SH-SY5Y (cell line): ENCODE data around the gene PPP1R12C.

ENCODE experiments used
- GATA2 ChIP-seq: IDR thresholded peaks from 2 replicates; pipeline ENCODE4 v1.6.1; 2011; ENCODE audit warnings: mild to moderate bottlenecking, low read depth, low read length
- GATA3 ChIP-seq: IDR thresholded peaks from 2 replicates; pipeline ENCODE4 v1.6.1; 2011; ENCODE audit warnings: low read depth, mild to moderate bottlenecking, low read length, moderate library complexity

Gene PPP1R12C

DNA sequence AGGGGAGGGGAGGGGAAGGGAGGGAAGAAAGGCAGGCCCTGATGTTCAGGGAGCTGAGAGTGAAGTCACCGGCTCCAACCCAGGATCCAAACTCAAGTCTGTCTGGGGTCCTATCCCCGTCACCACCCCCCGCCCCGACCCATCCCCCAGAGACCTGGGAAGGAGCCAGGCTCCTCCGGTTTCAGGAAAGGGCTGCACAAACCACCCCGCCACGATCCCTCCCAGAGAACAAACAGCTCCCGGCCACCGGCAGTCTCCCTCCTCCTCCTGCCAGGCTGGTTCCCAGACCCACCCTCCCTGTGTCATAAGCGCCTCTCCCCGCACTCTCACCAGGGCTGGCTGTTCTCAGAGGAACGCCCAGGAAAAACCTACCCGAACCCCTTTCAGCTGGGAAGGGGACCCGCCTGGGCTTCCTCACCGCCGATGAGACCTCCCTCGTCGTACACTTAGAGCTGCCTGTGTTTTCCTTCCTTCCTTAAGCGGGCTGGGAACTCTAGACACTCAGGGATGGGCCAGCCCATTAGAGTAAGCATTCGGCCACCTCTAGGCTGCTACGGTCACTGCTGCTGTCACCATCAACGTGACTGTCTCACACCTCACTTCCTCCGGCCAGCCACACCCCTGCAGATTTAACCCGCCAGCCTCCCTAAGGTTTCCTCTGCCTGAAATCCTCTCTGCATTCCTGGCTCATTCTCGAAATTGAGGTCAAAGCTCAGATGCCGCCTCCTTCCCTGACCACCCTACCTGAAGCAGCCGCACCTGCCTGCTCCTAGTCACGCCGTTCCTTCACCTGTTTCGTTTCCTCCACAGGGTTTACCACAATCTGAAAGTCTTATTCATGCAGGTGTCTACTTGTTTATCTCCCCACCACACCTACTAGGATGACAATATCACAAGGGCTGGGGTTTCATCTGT, 48.2 kb downstream of the PPP1R12C start:
- no peak for TF ChIP-seq GATA2
- TF ChIP-seq GATA3 = no peak

GRCh38 chr19:55067869-55068268, 49.6 kb downstream of the PPP1R12C start:
- TF ChIP-seq GATA3 (no peak), GATA2 (no peak)

- TF ChIP-seq GATA2 = no peak
- no peak for TF ChIP-seq GATA3
Measured at GRCh38 chr19:55066107-55066709, 51.2 kb downstream of the PPP1R12C start.

GRCh38 chr19:55063492-55063843, 54.0 kb downstream of the PPP1R12C start:
- TF ChIP-seq GATA2 = no peak
- TF ChIP-seq GATA3 = no peak

- TF ChIP-seq GATA2 (no peak), GATA3 (no peak)
Measured at GRCh38 chr19:55062735-55063491, 54.5 kb downstream of the PPP1R12C start, which contains the start of gene RDH13. Gene RDH13 (minus strand): TSS chr19:55063148. CDS start chr19:55063032, 116 bp downstream.

GRCh38 chr19:55058781-55059610, 58.4 kb downstream of the PPP1R12C start:
- TF ChIP-seq GATA2 (no peak), GATA3 (no peak)

DNA sequence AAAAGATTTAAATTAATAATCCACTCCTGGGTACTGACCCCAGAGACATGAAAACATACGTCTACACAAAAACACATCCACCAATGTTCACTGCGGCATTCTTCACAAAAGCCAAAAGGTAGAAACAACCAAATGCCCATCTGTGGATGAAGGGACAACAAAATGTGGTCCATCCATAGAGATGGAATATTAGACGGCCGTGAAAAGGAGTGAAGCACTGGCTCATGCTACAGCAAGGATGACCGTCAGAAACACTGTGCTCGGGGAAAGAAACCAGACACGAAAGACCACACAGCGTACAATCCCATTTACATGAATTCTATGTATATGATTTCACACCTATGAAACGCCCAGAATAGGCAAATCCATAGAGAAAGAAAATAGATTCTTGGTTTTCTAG, 60.6 kb downstream of the PPP1R12C start:
- TF ChIP-seq GATA2 (no peak), GATA3 (no peak)

- TF ChIP-seq GATA2 = no peak
- no peak for TF ChIP-seq GATA3
Measured at GRCh38 chr19:55053735-55054134, 63.7 kb downstream of the PPP1R12C start.

GRCh38 chr19:55050749-55051532, 66.5 kb downstream of the PPP1R12C start:
- TF ChIP-seq GATA3 (no peak), GATA2 (no peak)

GRCh38 chr19:55048446-55048845, 69.0 kb downstream of the PPP1R12C start:
- TF ChIP-seq GATA2 (no peak), GATA3 (no peak)

- no peak for TF ChIP-seq GATA3
- TF ChIP-seq GATA2 = no peak
Measured at GRCh38 chr19:55047951-55048350, 69.5 kb downstream of the PPP1R12C start.

DNA sequence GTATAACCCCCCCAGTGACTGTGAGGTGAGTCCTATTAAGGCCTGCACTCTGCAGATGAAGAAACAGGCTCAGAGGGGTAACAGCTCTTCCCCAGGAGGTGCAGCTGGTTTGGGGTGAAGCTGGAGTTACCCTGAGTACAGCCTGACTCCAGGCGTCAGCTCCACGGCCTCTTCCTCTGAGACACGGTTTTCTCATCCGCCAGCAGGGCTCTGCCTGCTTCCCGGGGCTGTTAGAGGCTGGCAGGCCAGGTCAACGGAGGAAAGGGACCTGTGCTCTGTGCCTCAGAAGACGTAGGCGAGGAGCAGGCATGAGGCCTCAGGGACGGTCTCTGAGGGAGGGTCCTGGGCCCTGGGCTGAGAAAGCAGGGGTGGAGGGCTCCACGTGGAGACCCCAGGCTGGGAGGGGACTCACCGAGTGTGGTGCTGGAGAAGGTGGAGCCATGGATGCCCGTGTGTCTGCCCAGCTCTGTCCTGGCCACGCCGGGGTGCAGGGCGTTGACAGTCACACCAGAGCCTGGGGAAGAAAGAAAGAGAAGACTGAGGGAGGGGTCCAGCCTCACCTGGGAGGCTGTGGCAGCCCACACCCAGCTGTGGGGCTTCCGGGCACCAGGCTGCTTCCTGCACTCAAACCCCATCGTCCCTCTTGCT, 70.3 kb downstream of the PPP1R12C start:
- no peak for TF ChIP-seq GATA3
- no peak for TF ChIP-seq GATA2
